PC-3 (cell line): ENCODE measurements around the gene LIN9.

Experiments used
- EZH2 ChIP-seq: fragments of 300-600 bp; sonication (generic); IDR thresholded peaks from one replicate; pipeline ENCODE4 v1.6.1; 2017; ENCODE audit warnings: antibody characterized with exemption, mild to moderate bottlenecking, low read length; ENCODE audit not compliant: unreplicated experiment
- EZH2phosphoT487 ChIP-seq: fragments of 300-600 bp; sonication (generic); IDR thresholded peaks from 2 replicates; pipeline ENCODE4 v1.6.1; 2018; ENCODE audit warnings: mild to moderate bottlenecking, antibody characterized with exemption, low read length, borderline replicate concordance
- TF ChIP-seq, protein P1 (sequence below): fragments of 300-600 bp; sonication (generic); conservative IDR thresholded peaks from 2 replicates; pipeline ENCODE4 v1.5.1; 2017; ENCODE audit warnings: antibody characterized with exemption, low read depth, mild to moderate bottlenecking, low read length

- TF ChIP-seq, protein P1, sequence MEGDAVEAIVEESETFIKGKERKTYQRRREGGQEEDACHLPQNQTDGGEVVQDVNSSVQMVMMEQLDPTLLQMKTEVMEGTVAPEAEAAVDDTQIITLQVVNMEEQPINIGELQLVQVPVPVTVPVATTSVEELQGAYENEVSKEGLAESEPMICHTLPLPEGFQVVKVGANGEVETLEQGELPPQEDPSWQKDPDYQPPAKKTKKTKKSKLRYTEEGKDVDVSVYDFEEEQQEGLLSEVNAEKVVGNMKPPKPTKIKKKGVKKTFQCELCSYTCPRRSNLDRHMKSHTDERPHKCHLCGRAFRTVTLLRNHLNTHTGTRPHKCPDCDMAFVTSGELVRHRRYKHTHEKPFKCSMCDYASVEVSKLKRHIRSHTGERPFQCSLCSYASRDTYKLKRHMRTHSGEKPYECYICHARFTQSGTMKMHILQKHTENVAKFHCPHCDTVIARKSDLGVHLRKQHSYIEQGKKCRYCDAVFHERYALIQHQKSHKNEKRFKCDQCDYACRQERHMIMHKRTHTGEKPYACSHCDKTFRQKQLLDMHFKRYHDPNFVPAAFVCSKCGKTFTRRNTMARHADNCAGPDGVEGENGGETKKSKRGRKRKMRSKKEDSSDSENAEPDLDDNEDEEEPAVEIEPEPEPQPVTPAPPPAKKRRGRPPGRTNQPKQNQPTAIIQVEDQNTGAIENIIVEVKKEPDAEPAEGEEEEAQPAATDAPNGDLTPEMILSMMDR = no peak
- TF ChIP-seq EZH2 (no peak), EZH2phosphoT487 (no peak)
Measured at GRCh38 chr1:226210571-226211176, 98.3 kb downstream of the LIN9 start.
